ENCODE data around the gene LEFTY1. TPM values are rescaled to one million over a fixed set of nuclear protein-coding genes. Genes with fewer than 3 reads are reported as not detected.

The LEFTY1 gene
- polyA plus RNA-seq, 6 donors from 2014 or later, result not detected

GRCh38 chr1:225923692-225924555 lies 35.0 kb upstream of the LEFTY1 start, which contains the start of gene PYCR2:
TSS of gene PYCR2 (minus strand) at chr1:225924250. CDS start at chr1:225924110, 140 bp downstream.
- DNase-seq (peak; percentile 96), ATAC-seq (ENCODE audit: low read depth in 2 of 2) (peak; percentile 97)
- no peaks in the 10 kb centered on the region for H3K27me3 Mint-ChIP-seq
- peaks cover 8 to 33% (median 21%) of the 10 kb centered on the region in 3 donors for H3K4me1 Mint-ChIP-seq
- H3K27ac Mint-ChIP-seq, result peak within 1 kb of the TSS; percentile 81 to 97 (median 94)
- no peaks in the 10 kb centered on the region for H3K36me3 Mint-ChIP-seq
- H3K4me3 Mint-ChIP-seq, result peak within 1 kb of the TSS; percentile 94 to 98 (median 96)
- no peaks in the 10 kb centered on the region for H3K9me3 Mint-ChIP-seq

- DNase-seq (no peak), ATAC-seq (ENCODE audit: low read depth in 2 of 2) (no peak)
- H3K9me3 Mint-ChIP-seq, result no peaks in the 10 kb centered on the region
- H3K36me3 Mint-ChIP-seq, result no peaks in the 10 kb centered on the region
- peak overlapping the region in 5 of 6 donors; percentile 86 to 97 (median 95) for H3K27ac Mint-ChIP-seq
- peak overlapping the region; percentile 94 to 98 (median 96) for H3K4me3 Mint-ChIP-seq
- H3K4me1 Mint-ChIP-seq, result peaks cover 8 to 33% (median 21%) of the 10 kb centered on the region in 3 donors
- H3K27me3 Mint-ChIP-seq, result no peaks in the 10 kb centered on the region
Observed at GRCh38 chr1:225923381-225923691, 34.4 kb upstream of the LEFTY1 start.

GRCh38 chr1:225921734-225922709 lies 33.1 kb upstream of the LEFTY1 start:
- DNase-seq (no peak), ATAC-seq (ENCODE audit: low read depth in 2 of 2) (no peak)
- no peaks in the 10 kb centered on the region for H3K27me3 Mint-ChIP-seq
- H3K9me3 Mint-ChIP-seq, result no peaks in the 10 kb centered on the region
- peaks cover 0 to 9% of the 10 kb centered on the region in 2 donors for H3K36me3 Mint-ChIP-seq
- H3K4me1 Mint-ChIP-seq, result peaks cover 8 to 33% (median 22%) of the 10 kb centered on the region in 3 donors
- H3K27ac Mint-ChIP-seq, result peak overlapping the region in 2 of 6 donors; percentile 12 to 77
- H3K4me3 Mint-ChIP-seq, result peak overlapping the region in 5 of 8 donors; percentile 95 to 97 (median 96)

DNA sequence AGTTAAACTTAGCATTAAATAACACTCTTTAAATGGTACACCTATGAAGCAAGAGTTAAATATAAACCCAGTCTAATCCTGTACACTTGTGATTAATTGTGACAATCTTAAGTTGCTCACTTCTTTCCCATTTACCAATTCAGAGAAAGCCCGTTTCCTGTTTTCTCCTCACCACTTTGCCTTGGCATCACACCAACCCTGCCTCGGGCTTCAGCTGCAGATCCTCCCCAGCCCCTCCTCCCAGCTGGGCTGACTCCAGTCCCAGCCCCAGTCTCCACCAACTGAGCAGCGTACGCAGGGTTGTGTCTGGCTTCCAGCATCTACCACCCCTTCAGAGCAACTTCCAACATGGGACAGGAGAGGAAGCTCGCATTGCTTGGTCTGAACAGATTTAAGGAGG lies 31.0 kb upstream of the LEFTY1 start:
- Mint-ChIP-seq H3K4me1 (peaks cover 8 to 31% (median 27%) of the 10 kb centered on the region in 3 donors), H3K27me3 (no peaks in the 10 kb centered on the region), H3K27ac (no peak overlapping the region), H3K36me3 (peaks cover 0 to 14% of the 10 kb centered on the region in 2 donors), H3K4me3 (no peak overlapping the region), H3K9me3 (no peaks in the 10 kb centered on the region)
- ATAC-seq (ENCODE audit: low read depth in 2 of 2), result no peak
- DNase-seq, result no peak

- ATAC-seq (ENCODE audit: low read depth in 2 of 2), result no peak
- H3K27me3 Mint-ChIP-seq, result no peaks in the 10 kb centered on the region
- peaks cover 0 to 14% of the 10 kb centered on the region in 2 donors for H3K36me3 Mint-ChIP-seq
- no peak overlapping the region for H3K27ac Mint-ChIP-seq
- DNase-seq, result no peak
- H3K4me3 Mint-ChIP-seq, result peak overlapping the region in 1 of 8 donors; percentile 35
- H3K9me3 Mint-ChIP-seq, result no peaks in the 10 kb centered on the region
- H3K4me1 Mint-ChIP-seq, result peaks cover 8 to 20% (median 20%) of the 10 kb centered on the region in 3 donors
Observed at GRCh38 chr1:225918280-225918679, 29.3 kb upstream of the LEFTY1 start.

DNA sequence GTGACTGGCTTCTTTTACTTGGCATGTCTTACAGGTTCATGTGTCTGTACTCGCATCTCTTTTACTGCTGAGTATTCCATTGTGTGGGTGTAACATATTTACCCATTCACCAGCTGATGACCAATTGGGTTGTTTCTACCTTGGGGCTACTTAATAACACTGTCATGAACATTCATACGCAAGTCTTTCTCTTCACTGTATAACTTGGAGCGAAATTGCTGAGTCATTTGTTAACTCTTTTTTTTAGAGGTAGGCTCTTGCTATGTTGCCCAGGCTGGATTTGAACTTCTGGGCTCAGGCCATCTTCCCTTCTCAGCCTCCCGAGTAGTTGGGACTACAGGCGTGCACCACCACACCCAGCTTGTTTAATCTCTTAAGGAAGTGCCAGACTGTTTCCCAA lies 28.6 kb upstream of the LEFTY1 start:
- DNase-seq (no peak), ATAC-seq (ENCODE audit: low read depth in 2 of 2) (no peak)
- Mint-ChIP-seq H3K27ac (no peak overlapping the region), H3K36me3 (peaks cover 0 to 14% of the 10 kb centered on the region in 2 donors), H3K4me3 (no peak overlapping the region), H3K9me3 (no peaks in the 10 kb centered on the region), H3K4me1 (peaks cover 3 to 14% (median 13%) of the 10 kb centered on the region in 3 donors), H3K27me3 (no peaks in the 10 kb centered on the region)

DNA sequence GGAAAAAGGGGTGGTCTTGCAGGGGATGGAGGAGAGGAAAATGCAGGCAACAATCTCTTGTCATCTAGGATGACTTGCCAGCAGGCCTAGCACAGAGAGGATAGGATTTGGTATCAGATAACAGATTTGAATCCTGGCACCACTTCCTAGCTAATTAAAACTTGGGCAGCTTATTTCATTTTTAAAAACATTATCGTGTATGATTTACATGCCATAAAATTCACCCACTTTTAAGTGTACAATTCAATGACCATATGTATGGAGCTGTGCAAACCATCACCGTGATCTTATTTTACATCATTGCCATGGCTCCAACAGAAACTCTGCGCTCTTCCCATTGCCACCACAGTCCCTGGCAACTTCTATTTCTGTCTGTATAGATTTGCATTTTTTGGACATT lies 28.2 kb upstream of the LEFTY1 start:
- no peak overlapping the region for H3K4me3 Mint-ChIP-seq
- H3K4me1 Mint-ChIP-seq, result peaks cover 0 to 10% (median 10%) of the 10 kb centered on the region in 3 donors
- no peak for DNase-seq
- H3K27ac Mint-ChIP-seq, result no peak overlapping the region
- no peaks in the 10 kb centered on the region for H3K9me3 Mint-ChIP-seq
- no peak for ATAC-seq (ENCODE audit: low read depth in 2 of 2)
- peaks cover 0 to 14% of the 10 kb centered on the region in 2 donors for H3K36me3 Mint-ChIP-seq
- no peaks in the 10 kb centered on the region for H3K27me3 Mint-ChIP-seq

GRCh38 chr1:225915538-225915991 lies 26.6 kb upstream of the LEFTY1 start:
- Mint-ChIP-seq H3K4me1 (peaks cover 0 to 13% (median 10%) of the 10 kb centered on the region in 3 donors), H3K9me3 (no peaks in the 10 kb centered on the region), H3K27ac (no peak overlapping the region), H3K36me3 (peaks cover 0 to 14% of the 10 kb centered on the region in 2 donors), H3K27me3 (no peaks in the 10 kb centered on the region), H3K4me3 (no peak overlapping the region)
- ATAC-seq (ENCODE audit: low read depth in 2 of 2) (no peak), DNase-seq (no peak)

GRCh38 chr1:225914947-225915346 lies 26.0 kb upstream of the LEFTY1 start:
- Mint-ChIP-seq H3K27ac (no peak overlapping the region), H3K4me3 (no peak overlapping the region), H3K9me3 (no peaks in the 10 kb centered on the region), H3K27me3 (no peaks in the 10 kb centered on the region), H3K4me1 (peaks cover 5 to 20% (median 16%) of the 10 kb centered on the region in 3 donors), H3K36me3 (peaks cover 0 to 14% of the 10 kb centered on the region in 2 donors)
- DNase-seq (no peak), ATAC-seq (ENCODE audit: low read depth in 2 of 2) (no peak)

DNA sequence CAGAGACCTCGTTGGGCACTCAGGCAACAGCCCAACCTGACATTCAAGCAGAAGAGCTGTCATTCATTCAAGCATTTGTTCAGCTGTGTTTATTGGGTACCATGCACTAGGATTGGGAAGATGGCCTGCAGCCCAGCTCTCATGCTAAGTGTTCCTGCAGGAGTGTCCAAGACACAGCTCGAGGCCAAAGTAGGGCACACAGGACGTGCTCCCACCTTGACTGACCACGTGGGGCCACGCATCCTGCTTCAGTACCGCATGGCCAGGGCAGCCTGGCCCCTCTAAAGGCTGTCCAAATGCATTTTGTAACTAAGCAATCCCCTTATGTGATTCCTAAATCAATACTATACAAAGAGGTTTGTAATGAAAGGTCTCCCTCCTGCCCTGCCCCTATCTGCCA lies 25.4 kb upstream of the LEFTY1 start:
- Mint-ChIP-seq H3K36me3 (peaks cover 0 to 14% of the 10 kb centered on the region in 2 donors), H3K27ac (no peak overlapping the region), H3K4me1 (peaks cover 11 to 22% (median 21%) of the 10 kb centered on the region in 3 donors), H3K4me3 (no peak overlapping the region), H3K9me3 (no peaks in the 10 kb centered on the region), H3K27me3 (no peaks in the 10 kb centered on the region)
- DNase-seq (no peak), ATAC-seq (ENCODE audit: low read depth in 2 of 2) (no peak)

DNA sequence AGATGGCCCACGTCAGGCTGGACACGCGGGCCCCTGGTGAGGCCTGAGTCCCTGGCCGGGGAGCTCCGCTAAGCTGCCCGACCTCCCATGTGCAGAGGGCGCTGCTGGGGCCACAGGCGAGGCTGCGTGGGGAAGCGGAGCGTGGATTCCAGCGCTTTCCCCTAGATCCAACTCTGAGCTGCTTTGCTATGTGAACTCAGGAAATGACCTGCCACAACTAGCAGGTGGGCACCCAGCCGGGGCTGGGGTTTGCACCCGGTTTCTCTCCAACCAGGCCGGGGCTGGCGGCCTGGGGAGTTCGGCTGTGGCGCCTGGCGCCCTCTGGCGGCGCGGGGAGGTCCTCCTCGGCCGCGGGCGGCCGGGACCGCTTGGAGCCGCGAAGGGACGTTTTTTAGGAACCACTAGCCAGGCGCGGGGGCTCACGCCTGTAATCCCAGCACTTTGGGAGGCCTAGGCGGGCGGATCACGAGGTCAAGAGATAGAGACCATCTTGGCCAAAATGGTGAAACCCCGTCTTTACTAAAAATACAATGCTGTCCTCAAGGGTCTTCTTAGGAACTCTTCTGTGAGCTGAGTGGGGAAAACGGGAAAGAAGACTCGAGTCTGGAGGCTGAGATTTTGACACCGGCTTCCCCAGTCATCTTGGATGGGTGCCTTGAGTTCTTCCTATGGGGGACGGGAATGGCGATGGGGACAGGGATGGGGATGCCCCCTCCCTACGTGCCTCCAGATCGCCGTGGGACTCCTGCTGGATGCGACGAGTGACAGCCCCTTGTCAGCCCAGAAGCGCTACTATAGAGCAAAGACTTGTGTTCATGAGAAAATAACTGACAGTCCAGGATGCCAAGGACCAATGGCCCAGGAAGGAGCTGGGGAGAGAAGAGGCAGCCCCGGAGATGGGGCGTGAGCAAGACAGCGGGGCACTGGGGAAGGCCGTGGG lies 22.5 kb upstream of the LEFTY1 start:
- H3K9me3 Mint-ChIP-seq, result no peaks in the 10 kb centered on the region
- H3K36me3 Mint-ChIP-seq, result no peaks in the 10 kb centered on the region
- ATAC-seq (ENCODE audit: low read depth in 2 of 2), result peak; percentile 92
- H3K27ac Mint-ChIP-seq, result peak overlapping the region in 4 of 6 donors; percentile 37 to 84 (median 70)
- H3K27me3 Mint-ChIP-seq, result no peaks in the 10 kb centered on the region
- DNase-seq, result peak; percentile 63
- H3K4me3 Mint-ChIP-seq, result peak overlapping the region in 2 of 8 donors; percentile 22 to 56
- peaks cover 11 to 32% (median 16%) of the 10 kb centered on the region in 3 donors for H3K4me1 Mint-ChIP-seq

DNA sequence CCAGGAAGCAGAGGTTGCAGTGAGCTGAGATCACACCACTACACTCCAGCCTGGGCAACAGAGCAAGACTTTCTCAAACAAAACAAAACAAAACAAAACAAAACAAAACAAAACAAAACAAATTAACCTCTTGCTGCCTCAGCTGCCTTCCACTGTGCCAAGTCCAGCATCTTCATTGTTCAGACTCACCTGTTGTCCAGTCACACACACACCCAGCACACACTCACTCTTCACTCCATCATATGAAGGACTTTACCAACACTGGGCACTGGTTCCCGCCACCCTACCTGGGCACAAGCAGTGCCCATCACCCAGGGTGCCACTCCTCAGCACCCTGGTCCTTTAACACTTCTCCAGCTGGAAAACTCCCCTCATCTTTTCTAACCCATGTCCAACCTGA lies 20.5 kb upstream of the LEFTY1 start:
- H3K9me3 Mint-ChIP-seq, result no peaks in the 10 kb centered on the region
- peaks cover 16 to 32% (median 17%) of the 10 kb centered on the region in 3 donors for H3K4me1 Mint-ChIP-seq
- ATAC-seq (ENCODE audit: low read depth in 2 of 2) (no peak), DNase-seq (no peak)
- H3K27ac Mint-ChIP-seq, result peak overlapping the region in 2 of 6 donors; percentile 56 to 68
- no peaks in the 10 kb centered on the region for H3K36me3 Mint-ChIP-seq
- peak overlapping the region in 3 of 8 donors; percentile 0 to 78 (median 6) for H3K4me3 Mint-ChIP-seq
- no peaks in the 10 kb centered on the region for H3K27me3 Mint-ChIP-seq
